A673 (cell line): ENCODE data around the gene DLX5. TPM values are rescaled to one million over a fixed set of nuclear protein-coding genes. Genes with fewer than 3 reads are reported as not detected.

Source experiments
- BruUV-seq: library from RNA; stranded (reverse); fragments of 400-500 nt; replicated peaks from 2 replicates; lab custom pipeline; 2021; lab: Mats Ljungman, UMichigan
- CTCF ChIA-PET: fragments of 300-600 bp; sonication (Branson Sonifier 250); formaldehyde crosslinking; loops from one replicate; lab custom pipeline; 2022; ENCODE audit warnings: antibody characterized with exemption; lab: Charles Lee
- POLR2A ChIA-PET: fragments of 300-600 bp; sonication (Branson Sonifier 250); formaldehyde crosslinking; loops from one replicate; lab custom pipeline; 2022; ENCODE audit warnings: antibody characterized with exemption; ENCODE audit not compliant: low non-redundant PET; lab: Charles Lee
- DNase-seq: peaks from one replicate; pipeline ENCODE4 v3.0.0-alpha.2; 2015; ENCODE audit warnings: low spot score
- H3K27ac ChIP-seq: fragments of 200-600 bp; sonication (generic); 2 replicates; pipeline ENCODE4 v1.5.1; 2016; ENCODE audit warnings: mixed run types, low read depth, mild to moderate bottlenecking, mixed read lengths, antibody characterized with exemption, low read length; ENCODE audit not compliant: poor library complexity, severe bottlenecking
- H3K27me3 ChIP-seq: fragments of 200-600 bp; sonication (generic); replicated peaks from 2 replicates; pipeline ENCODE4 v1.6.1; 2017; ENCODE audit warnings: mixed run types, low read depth, mild to moderate bottlenecking, mixed read lengths, antibody characterized with exemption, low read length; ENCODE audit not compliant: insufficient read depth, poor library complexity
- H3K36me3 ChIP-seq: fragments of 200-600 bp; sonication (generic); 2 replicates; pipeline ENCODE4 v1.6.1; 2016; ENCODE audit warnings: mixed run types, mild to moderate bottlenecking, mixed read lengths, antibody characterized with exemption, low read length; ENCODE audit not compliant: insufficient read depth, poor library complexity, severe bottlenecking
- H3K4me1 ChIP-seq: fragments of 200-600 bp; sonication (generic); 2 replicates; pipeline ENCODE4 v1.6.1; 2017; ENCODE audit warnings: mixed run types, mild to moderate bottlenecking, mixed read lengths, antibody characterized with exemption, low read length; ENCODE audit not compliant: insufficient read depth, poor library complexity, severe bottlenecking
- H3K4me3 ChIP-seq: fragments of 200-600 bp; sonication (generic); 2 replicates; pipeline ENCODE4 v1.5.1; 2016; ENCODE audit warnings: low read depth, mixed run types, mild to moderate bottlenecking, mixed read lengths, low read length; ENCODE audit not compliant: poor library complexity, severe bottlenecking
- H3K9me3 ChIP-seq: fragments of 200-600 bp; sonication (generic); 2 replicates; pipeline ENCODE4 v1.6.1; 2016; ENCODE audit warnings: mixed run types, low read depth, mild to moderate bottlenecking, mixed read lengths, antibody characterized with exemption, low read length; ENCODE audit not compliant: poor library complexity, severe bottlenecking
- CTCF ChIP-seq: fragments of 300-800, 200-600 bp; sonication (generic); conservative IDR thresholded peaks from 2 replicates; pipeline ENCODE4 v1.5.1; 2017; ENCODE audit warnings: low read depth, mild to moderate bottlenecking, antibody characterized with exemption, low read length, moderate library complexity, mixed read lengths
- EZH2 ChIP-seq: fragments of 200-600 bp; sonication (generic); IDR thresholded peaks from 2 replicates; pipeline ENCODE4 v1.6.1; 2017; ENCODE audit warnings: borderline replicate concordance, low read depth, mild to moderate bottlenecking, mixed read lengths, antibody characterized with exemption, low read length; ENCODE audit not compliant: poor library complexity, severe bottlenecking
- intact Hi-C: fragments of 100-400 bp; cut with micrococcal nuclease; formaldehyde crosslinking; loops from one replicate; pipeline ENCODE4 v1.10.0; 2022; ENCODE audit not compliant: unreplicated experiment
- total RNA-seq: library from RNA; stranded (reverse); gene quantifications from 2 replicates; pipeline ENCODE4 v1.2.3, GENCODE V29; 2021

DLX5 gene
- total RNA-seq, 1 experiment from 2014 or later, result 69.6 TPM

GRCh38 chr7:97001656-97002554 lies 22.7 kb downstream of the DLX5 start:
- Histone ChIP-seq H3K36me3 (no peaks in the 10 kb centered on the region), H3K4me3 (no peak overlapping the region), H3K9me3 (no peaks in the 10 kb centered on the region), H3K4me1 (peaks cover 15% of the 10 kb centered on the region), H3K27ac (no peak overlapping the region), H3K27me3 (no peaks in the 10 kb centered on the region)
- no TSS peak for BruUV-seq
- intact Hi-C loops, result loop anchor here (10.0 kb wide), 1 partner anchor 57 kb away; no protein-coding TSS in a partner anchor
- ChIA-PET CTCF (no interaction called here), POLR2A (no interaction called here)
- DNase-seq, result no peak
- TF ChIP-seq CTCF (no peak), EZH2 (no peak)

GRCh38 chr7:97001221-97001620 lies 23.4 kb downstream of the DLX5 start:
- no peak for TF ChIP-seq CTCF
- TF ChIP-seq EZH2, result no peak
- CTCF ChIA-PET, result no interaction called here
- BruUV-seq, result no TSS peak
- intact Hi-C loops, result loop anchor here (10.0 kb wide), 1 partner anchor 56 kb away; no protein-coding TSS in a partner anchor
- H3K36me3 ChIP-seq, result no peaks in the 10 kb centered on the region
- H3K27me3 ChIP-seq, result no peaks in the 10 kb centered on the region
- no peak overlapping the region for H3K27ac ChIP-seq
- no peak for DNase-seq
- H3K4me3 ChIP-seq, result no peak overlapping the region
- peaks cover 18% of the 10 kb centered on the region for H3K4me1 ChIP-seq
- POLR2A ChIA-PET, result no interaction called here
- H3K9me3 ChIP-seq, result no peaks in the 10 kb centered on the region

- H3K27me3 ChIP-seq, result no peaks in the 10 kb centered on the region
- no TSS peak for BruUV-seq
- peaks cover 18% of the 10 kb centered on the region for H3K4me1 ChIP-seq
- TF ChIP-seq CTCF, result no peak
- TF ChIP-seq EZH2, result no peak
- CTCF ChIA-PET, result no interaction called here
- no peaks in the 10 kb centered on the region for H3K9me3 ChIP-seq
- intact Hi-C loops, result no loop called here
- no peak overlapping the region for H3K4me3 ChIP-seq
- no peak overlapping the region for H3K27ac ChIP-seq
- no peak for DNase-seq
- no peaks in the 10 kb centered on the region for H3K36me3 ChIP-seq
- POLR2A ChIA-PET, result no interaction called here
Observed at GRCh38 chr7:96998744-96999143, 25.9 kb downstream of the DLX5 start.
